Stimulated activated CD8-positive, alpha-beta memory T cell treated with anti-CD3 and anti-CD28 coated beads, Interleukin-12 subunit alpha, Interleukin-12 subunit beta, amount 100 ng/mL, for 4 hours (primary cell): ENCODE data around the gene TMEM42.

Source experiments
- DNase-seq: peaks from one replicate; pipeline ENCODE4 v3.0.0-alpha.2; 2020; ENCODE audit warnings: low read depth

Gene TMEM42

GRCh38 chr3:44910693-44911092, 49.0 kb downstream of the TMEM42 start:
- DNase-seq, result no peak

- peak; percentile 26 for DNase-seq
These were observed 52.3 kb downstream of the TMEM42 start for GRCh38 chr3:44913868-44914468.

DNA sequence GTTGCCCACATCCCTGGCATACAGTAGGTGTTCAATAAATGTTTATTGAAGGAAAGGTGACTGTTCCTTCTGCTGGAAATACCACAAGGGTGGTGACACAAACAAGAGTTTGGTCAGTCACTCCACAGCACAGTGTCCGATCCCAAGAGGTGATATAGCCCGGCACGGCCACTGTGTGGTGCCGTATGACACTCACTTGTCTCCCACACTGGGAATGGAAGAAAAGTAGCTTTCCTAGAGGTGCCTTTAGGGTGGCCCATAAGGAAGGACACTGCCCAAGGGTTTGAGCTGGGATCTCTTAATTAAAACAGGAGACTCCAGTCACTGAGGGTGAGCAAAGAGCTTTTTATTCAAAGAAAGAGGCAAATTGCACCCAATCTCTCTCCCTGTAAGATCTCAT, 53.2 kb downstream of the TMEM42 start:
- DNase-seq, result no peak
